Neural progenitor cell (in vitro differentiated cells): ENCODE results near the gene CNPY1. TPM values are rescaled to one million over a fixed set of nuclear protein-coding genes. Genes with fewer than 3 reads are reported as not detected.
A peak's percentile ranks its signal among the peaks of the same experiment; 100 is the strongest.

Experiments
- DNase-seq: peaks from one replicate; pipeline ENCODE4 v3.0.0-alpha.2; 2016; ENCODE audit warnings: low spot score
- H2AFZ ChIP-seq: fragments of 200-600 bp; sonication (generic); replicated peaks from 2 replicates; pipeline ENCODE4 v1.6.1; 2016; ENCODE audit warnings: antibody characterized with exemption
- H3F3A ChIP-seq: fragments of 200-600 bp; sonication (generic); 2 replicates; pipeline ENCODE4 v1.6.1; 2016; ENCODE audit warnings: antibody characterized with exemption, low read depth
- H3K27ac ChIP-seq: fragments of 200-600 bp; sonication (generic); 2 replicates; pipeline ENCODE4 v1.5.1; 2016; ENCODE audit warnings: mild to moderate bottlenecking
- H3K27me3 ChIP-seq: fragments of 200-600 bp; sonication (generic); 2 replicates; pipeline ENCODE4 v1.6.1; 2016; ENCODE audit warnings: mild to moderate bottlenecking, moderate library complexity
- H3K36me3 ChIP-seq: fragments of 200-600 bp; sonication (generic); 2 replicates; pipeline ENCODE4 v1.5.1; 2016
- H3K4me1 ChIP-seq: fragments of 200-600 bp; sonication (generic); 2 replicates; pipeline ENCODE4 v1.6.1; 2016; ENCODE audit warnings: mixed run types
- H3K4me2 ChIP-seq: fragments of 200-600 bp; sonication (generic); 2 replicates; pipeline ENCODE4 v1.6.1; 2016
- H3K4me3 ChIP-seq: fragments of 200-600 bp; sonication (generic); 2 replicates; pipeline ENCODE4 v1.5.1; 2016
- H3K79me2 ChIP-seq: fragments of 200-600 bp; sonication (generic); 2 replicates; pipeline ENCODE4 v1.6.1; 2016; ENCODE audit warnings: low read depth
- H3K9ac ChIP-seq: fragments of 200-600 bp; sonication (generic); 2 replicates; pipeline ENCODE4 v1.6.1; 2016
- H3K9me3 ChIP-seq: fragments of 200-600 bp; sonication (generic); 2 replicates; pipeline ENCODE4 v1.5.1; 2016; ENCODE audit warnings: low read depth
- H4K20me1 ChIP-seq: fragments of 200-600 bp; sonication (generic); 2 replicates; pipeline ENCODE4 v1.6.1; 2016; ENCODE audit warnings: low read depth
- H3K27ac Mint-ChIP-seq: 3 replicates; pipeline ENCODE4 v1.8.0; 2021; ENCODE audit warnings: mixed read lengths
- H3K27me3 Mint-ChIP-seq: 2 replicates; pipeline ENCODE4 v1.8.0; 2022; ENCODE audit warnings: low read depth, mild to moderate bottlenecking, inconsistent platforms, moderate library complexity, mixed read lengths; ENCODE audit not compliant: insufficient read depth
- H3K36me3 Mint-ChIP-seq: 3 replicates; pipeline ENCODE4 v1.8.0; 2021; ENCODE audit warnings: mixed read lengths
- H3K4me1 Mint-ChIP-seq: 3 replicates; pipeline ENCODE4 v1.8.0; 2021; ENCODE audit warnings: mixed read lengths
- H3K4me3 Mint-ChIP-seq: 3 replicates; pipeline ENCODE4 v1.8.0; 2021; ENCODE audit warnings: mild to moderate bottlenecking, moderate library complexity, mixed read lengths
- H3K9me3 Mint-ChIP-seq: 3 replicates; pipeline ENCODE4 v1.8.0; 2020; ENCODE audit warnings: mixed read lengths
- EZH2 ChIP-seq: fragments of 200-600 bp; sonication (generic); IDR thresholded peaks from 2 replicates; pipeline ENCODE4 v1.6.1; 2017; ENCODE audit warnings: antibody characterized with exemption, mild to moderate bottlenecking, moderate library complexity
- EZH2phosphoT487 ChIP-seq: fragments of 200-600 bp; sonication (generic); IDR thresholded peaks from 2 replicates; pipeline ENCODE4 v1.6.1; 2017; ENCODE audit warnings: antibody characterized with exemption
- total RNA-seq: library from RNA; depleted of rRNA; stranded (reverse); fragments of >200 nt; gene quantifications from 2 replicates; pipeline ENCODE4 v1.2.3, GENCODE V29; 2015; ENCODE audit warnings: low replicate concordance
- TF ChIP-seq, protein P1 (sequence below): fragments of 200-600 bp; sonication (generic); IDR thresholded peaks from 2 replicates; pipeline ENCODE4 v1.5.1; 2017; ENCODE audit warnings: antibody characterized with exemption, mild to moderate bottlenecking

CNPY1 gene
- total RNA-seq, 1 donor from 2014 or later: not detected

DNA sequence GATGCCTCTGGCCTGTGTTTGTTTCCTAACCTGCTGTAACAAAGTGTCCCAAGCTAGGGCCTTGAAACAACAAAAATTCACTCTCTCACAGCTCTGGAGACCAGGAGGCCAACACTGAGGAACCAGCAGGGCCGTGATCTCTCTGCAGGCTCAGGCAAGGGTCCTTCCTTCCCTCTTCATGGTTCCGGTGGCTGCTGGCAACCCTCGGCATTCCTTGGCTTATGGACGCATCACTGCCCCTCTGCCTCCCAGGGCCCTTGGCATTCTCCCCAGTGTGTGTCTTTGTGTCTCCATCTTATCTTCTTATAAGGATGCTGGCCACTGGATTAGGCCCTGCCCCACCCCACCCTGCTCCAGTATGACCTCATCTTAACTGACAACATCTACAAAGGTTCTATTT is 17.0 kb downstream of the CNPY1 start:
- Histone ChIP-seq H3K9me3 (no peaks in the 10 kb centered on the region), H3K27ac (no peak overlapping the region), H3K4me2 (no peak overlapping the region), H3K36me3 (no peaks in the 10 kb centered on the region), H2AFZ (no peak overlapping the region), H3K4me1 (peaks cover 27% of the 10 kb centered on the region), H3K27me3 (peaks cover 100% of the 10 kb centered on the region), H3K4me3 (no peak overlapping the region), H3K9ac (no peak overlapping the region), H3K79me2 (no peaks in the 10 kb centered on the region), H4K20me1 (peaks cover 26% of the 10 kb centered on the region), H3F3A (peaks cover 26% of the 10 kb centered on the region)
- Mint-ChIP-seq H3K4me3 (no peak overlapping the region), H3K27me3 (peaks cover 37% of the 10 kb centered on the region), H3K27ac (no peak overlapping the region), H3K9me3 (peaks cover 18% of the 10 kb centered on the region), H3K36me3 (peaks cover 26% of the 10 kb centered on the region), H3K4me1 (peaks cover 35% of the 10 kb centered on the region)
- TF ChIP-seq EZH2phosphoT487 (no peak), EZH2 (no peak)
- TF ChIP-seq, protein P1, sequence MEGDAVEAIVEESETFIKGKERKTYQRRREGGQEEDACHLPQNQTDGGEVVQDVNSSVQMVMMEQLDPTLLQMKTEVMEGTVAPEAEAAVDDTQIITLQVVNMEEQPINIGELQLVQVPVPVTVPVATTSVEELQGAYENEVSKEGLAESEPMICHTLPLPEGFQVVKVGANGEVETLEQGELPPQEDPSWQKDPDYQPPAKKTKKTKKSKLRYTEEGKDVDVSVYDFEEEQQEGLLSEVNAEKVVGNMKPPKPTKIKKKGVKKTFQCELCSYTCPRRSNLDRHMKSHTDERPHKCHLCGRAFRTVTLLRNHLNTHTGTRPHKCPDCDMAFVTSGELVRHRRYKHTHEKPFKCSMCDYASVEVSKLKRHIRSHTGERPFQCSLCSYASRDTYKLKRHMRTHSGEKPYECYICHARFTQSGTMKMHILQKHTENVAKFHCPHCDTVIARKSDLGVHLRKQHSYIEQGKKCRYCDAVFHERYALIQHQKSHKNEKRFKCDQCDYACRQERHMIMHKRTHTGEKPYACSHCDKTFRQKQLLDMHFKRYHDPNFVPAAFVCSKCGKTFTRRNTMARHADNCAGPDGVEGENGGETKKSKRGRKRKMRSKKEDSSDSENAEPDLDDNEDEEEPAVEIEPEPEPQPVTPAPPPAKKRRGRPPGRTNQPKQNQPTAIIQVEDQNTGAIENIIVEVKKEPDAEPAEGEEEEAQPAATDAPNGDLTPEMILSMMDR: no peak
- no peak for DNase-seq

DNA sequence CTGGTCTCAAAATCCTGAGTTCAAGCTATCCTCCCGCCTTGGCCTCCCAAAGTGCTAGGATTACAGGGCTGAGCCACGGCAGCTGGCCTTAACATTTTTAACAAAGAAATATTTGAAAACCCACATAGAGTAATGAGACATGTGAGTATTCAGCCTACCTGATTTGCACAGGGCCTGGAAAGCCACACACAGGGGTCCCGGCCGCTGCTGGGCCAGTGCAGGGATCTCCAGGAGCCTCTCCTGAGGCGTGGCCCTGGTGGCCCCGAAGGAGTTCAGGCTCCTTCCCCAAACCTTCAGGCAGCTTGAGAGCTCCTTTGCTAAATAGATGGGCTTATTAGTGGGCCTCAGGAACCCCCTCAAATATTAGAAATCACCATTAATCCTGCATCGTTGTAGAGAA is 18.7 kb downstream of the CNPY1 start:
- H3K4me1 ChIP-seq: peaks cover 13% of the 10 kb centered on the region
- Mint-ChIP-seq H3K36me3 (peaks cover 35% of the 10 kb centered on the region), H3K4me3 (no peak overlapping the region), H3K27me3 (peaks cover 39% of the 10 kb centered on the region), H3K9me3 (peaks cover 27% of the 10 kb centered on the region), H3K4me1 (peaks cover 30% of the 10 kb centered on the region), H3K27ac (no peak overlapping the region)
- no peak overlapping the region for H3K4me2 ChIP-seq
- no peak overlapping the region for H3K4me3 ChIP-seq
- no peak overlapping the region for H2AFZ ChIP-seq
- H3K9ac ChIP-seq: no peak overlapping the region
- H3F3A ChIP-seq: peaks cover 17% of the 10 kb centered on the region
- H3K9me3 ChIP-seq: no peaks in the 10 kb centered on the region
- no peak overlapping the region for H3K27ac ChIP-seq
- peaks cover 100% of the 10 kb centered on the region for H3K27me3 ChIP-seq
- H4K20me1 ChIP-seq: peaks cover 17% of the 10 kb centered on the region
- H3K36me3 ChIP-seq: no peaks in the 10 kb centered on the region
- TF ChIP-seq EZH2phosphoT487 (no peak), EZH2 (no peak)
- TF ChIP-seq, protein P1: no peak
- DNase-seq: no peak
- no peaks in the 10 kb centered on the region for H3K79me2 ChIP-seq

DNA sequence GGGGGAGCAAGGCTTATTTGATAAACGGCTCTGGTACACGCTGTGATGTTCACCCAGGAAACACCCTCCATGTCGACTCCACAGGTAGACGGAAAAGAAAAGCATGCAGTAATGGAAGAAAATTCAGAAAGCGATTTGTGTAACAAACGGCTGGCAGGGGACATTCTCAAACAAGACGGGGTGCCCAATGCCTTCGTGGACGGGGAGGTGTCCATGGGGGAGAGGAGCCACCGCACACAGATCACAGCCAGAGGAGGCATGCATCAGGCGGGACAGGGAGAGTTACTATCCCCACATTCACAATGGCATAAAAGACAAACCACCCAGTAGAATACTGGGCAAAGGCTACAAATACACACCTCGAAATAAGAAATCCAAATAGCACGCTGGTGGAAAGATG is 20.1 kb downstream of the CNPY1 start:
- H3K36me3 ChIP-seq: no peaks in the 10 kb centered on the region
- no peak overlapping the region for H3K27ac Mint-ChIP-seq
- H3K9me3 Mint-ChIP-seq: peaks cover 29% of the 10 kb centered on the region
- DNase-seq: no peak
- TF ChIP-seq EZH2 (no peak), EZH2phosphoT487 (no peak)
- H3K36me3 Mint-ChIP-seq: peaks cover 37% of the 10 kb centered on the region
- no peaks in the 10 kb centered on the region for H3K9me3 ChIP-seq
- H3K4me1 ChIP-seq: peaks cover 5% of the 10 kb centered on the region
- no peak overlapping the region for H3K4me2 ChIP-seq
- peaks cover 100% of the 10 kb centered on the region for H3K27me3 ChIP-seq
- H3F3A ChIP-seq: peaks cover 8% of the 10 kb centered on the region
- H3K4me3 ChIP-seq: no peak overlapping the region
- peaks cover 20% of the 10 kb centered on the region for H3K4me1 Mint-ChIP-seq
- no peak overlapping the region for H3K27ac ChIP-seq
- peaks cover 4% of the 10 kb centered on the region for H4K20me1 ChIP-seq
- H2AFZ ChIP-seq: no peak overlapping the region
- peaks cover 26% of the 10 kb centered on the region for H3K27me3 Mint-ChIP-seq
- H3K4me3 Mint-ChIP-seq: no peak overlapping the region
- H3K79me2 ChIP-seq: no peaks in the 10 kb centered on the region
- no peak overlapping the region for H3K9ac ChIP-seq

DNA sequence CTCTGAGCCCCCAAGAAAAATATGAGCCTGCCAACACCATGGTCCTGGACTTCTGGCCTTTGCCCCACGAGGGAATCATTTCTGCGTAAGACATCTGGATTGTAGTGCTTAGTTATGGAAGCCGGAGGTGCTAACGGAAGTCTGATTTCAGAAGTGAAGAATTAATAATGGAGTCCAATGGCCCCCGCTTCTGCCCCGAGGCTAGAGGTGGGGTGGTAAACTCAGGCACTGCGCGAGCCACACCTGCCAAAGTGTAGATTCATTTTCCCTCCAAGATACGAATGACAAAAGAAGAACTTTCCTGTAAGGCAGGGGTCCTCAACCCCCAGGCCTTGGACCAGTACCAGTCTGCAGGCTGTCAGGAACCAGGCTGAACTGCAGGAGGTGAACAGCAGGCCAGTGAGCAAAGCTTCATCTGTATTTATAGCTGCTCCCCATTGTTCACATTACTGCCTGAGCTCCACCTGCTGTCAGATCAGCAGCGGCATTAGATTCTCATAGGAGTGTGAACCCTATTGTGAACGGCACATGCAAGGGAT is 22.3 kb downstream of the CNPY1 start:
- TF ChIP-seq, protein P1: no peak
- TF ChIP-seq EZH2phosphoT487 (no peak), EZH2 (no peak)
- Histone ChIP-seq H3K79me2 (no peaks in the 10 kb centered on the region), H3F3A (no peaks in the 10 kb centered on the region), H3K27me3 (peaks cover 100% of the 10 kb centered on the region), H4K20me1 (no peaks in the 10 kb centered on the region), H2AFZ (no peak overlapping the region), H3K27ac (no peak overlapping the region), H3K36me3 (no peaks in the 10 kb centered on the region), H3K4me2 (no peak overlapping the region), H3K9ac (no peak overlapping the region), H3K4me1 (no peaks in the 10 kb centered on the region), H3K9me3 (no peaks in the 10 kb centered on the region), H3K4me3 (no peak overlapping the region)
- Mint-ChIP-seq H3K4me3 (no peak overlapping the region), H3K27me3 (peaks cover 16% of the 10 kb centered on the region), H3K9me3 (peaks cover 37% of the 10 kb centered on the region), H3K4me1 (peaks cover 8% of the 10 kb centered on the region), H3K36me3 (peaks cover 40% of the 10 kb centered on the region), H3K27ac (peak overlapping the region; percentile 21)
- no peak for DNase-seq
